K562 (cell line): Measurements from ENCODE around the gene SLIT1. TPM values are rescaled to one million over a fixed set of nuclear protein-coding genes. Genes with fewer than 3 reads are reported as not detected.

Experiments used
- RFX1 ChIP-seq: fragments of 450-650 bp; IDR thresholded peaks from 2 replicates; pipeline ENCODE4 v1.6.1; 2016; ENCODE audit warnings: mild to moderate bottlenecking, moderate library complexity
- polyA plus RNA-seq, 8 experiments: library from polyadenylated mRNA; depleted of rRNA in 4 of 8; stranded (reverse) in 5 of 8; unstranded in 3 of 8; fragments of >200 nt; fragmentation: Nextera tagmentation in 2 of 8; fragmentation: Illumina TruSeq in 1 of 8; extraction: Ambion mirVana in 2 of 8; extraction: Trizol in 1 of 8; gene quantifications; 2 replicates each; pipeline versions ENCODE4 v1.2.1 to v1.2.3, GENCODE V29; 2011 to 2014; ENCODE audit warnings: inconsistent platforms in 1 of 8, missing spikeins in 1 of 8
- total RNA-seq, 7 experiments: library from RNA; depleted of rRNA in 6 of 7; stranded (reverse); fragments of >200 nt in 6 of 7; fragmentation: Illumina TruSeq in 2 of 7; extraction: Trizol in 2 of 7; gene quantifications; 2 replicates each; pipeline versions ENCODE4 v1.2.1 to v1.2.3, GENCODE V29; 2011 to 2021; ENCODE audit warnings: low replicate concordance in 1 of 7
- TF ChIP-seq, protein P1 (sequence below): fragments of 450-650 bp; IDR thresholded peaks from 2 replicates; pipeline ENCODE4 v1.6.1; 2014; ENCODE audit warnings: low read depth, mild to moderate bottlenecking, moderate library complexity, borderline replicate concordance
- TF ChIP-seq, protein P2 (sequence below): fragments of 450-650 bp; formaldehyde crosslinking; IDR thresholded peaks from 2 replicates; pipeline ENCODE4 v1.4.0; 2022; ENCODE audit warnings: missing genetic modification characterization
- TF ChIP-seq, protein P3 (sequence below), 3 experiments: IDR thresholded peaks in 2 of 3; conservative IDR thresholded peaks in 1 of 3; 2 replicates each; pipeline ENCODE4 v1.5.1; 2011 to 2012; ENCODE audit warnings: low read length in 3 of 3, mild to moderate bottlenecking in 3 of 3, control low read depth in 2 of 3, improper control_type of control experiment in 1 of 3, inconsistent platforms in 1 of 3, low read depth in 1 of 3, mixed read lengths in 1 of 3, moderate library complexity in 1 of 3; ENCODE audit not compliant: insufficient read depth in 2 of 3

Gene SLIT1
- total and polyA plus RNA-seq, 9 of the 15 experiments (the other 6 are each of a cell fraction or from before 2014, with no cell fraction given): 0.01 to 0.11 (median 0.04) TPM; not detected in 3

DNA sequence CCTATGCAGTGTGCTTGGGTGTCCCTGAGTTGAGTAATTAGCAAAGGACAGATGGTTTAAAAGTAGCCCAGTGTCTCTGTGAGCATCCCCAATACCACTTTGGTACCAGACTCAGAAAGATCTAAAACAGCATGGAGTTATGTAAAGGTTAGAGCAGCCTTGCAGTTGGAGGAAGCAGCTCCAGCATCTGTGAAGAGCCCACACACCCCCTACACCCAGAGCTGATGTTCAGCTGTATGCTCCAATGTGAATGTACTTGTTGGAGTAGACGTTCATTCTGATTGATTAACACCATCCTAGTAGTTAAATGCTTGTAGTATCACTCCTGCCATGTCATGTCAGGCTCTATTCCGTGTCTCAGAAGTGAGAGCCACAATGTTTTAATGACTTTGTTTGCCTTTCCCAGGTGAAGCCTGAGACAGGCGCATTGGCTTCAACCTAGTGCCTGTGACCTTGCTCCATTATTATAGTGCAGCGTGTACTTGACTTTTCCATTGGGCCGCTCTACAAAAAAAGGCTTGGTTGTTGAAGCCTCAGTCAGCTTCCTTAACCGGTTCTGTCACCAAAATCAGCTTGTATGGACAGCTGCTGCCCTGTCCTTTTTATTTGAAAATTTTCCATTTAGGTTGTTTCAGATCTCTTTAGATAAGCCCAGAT lies 199.4 kb downstream of the SLIT1 start (continued):
- TF ChIP-seq, protein P1, sequence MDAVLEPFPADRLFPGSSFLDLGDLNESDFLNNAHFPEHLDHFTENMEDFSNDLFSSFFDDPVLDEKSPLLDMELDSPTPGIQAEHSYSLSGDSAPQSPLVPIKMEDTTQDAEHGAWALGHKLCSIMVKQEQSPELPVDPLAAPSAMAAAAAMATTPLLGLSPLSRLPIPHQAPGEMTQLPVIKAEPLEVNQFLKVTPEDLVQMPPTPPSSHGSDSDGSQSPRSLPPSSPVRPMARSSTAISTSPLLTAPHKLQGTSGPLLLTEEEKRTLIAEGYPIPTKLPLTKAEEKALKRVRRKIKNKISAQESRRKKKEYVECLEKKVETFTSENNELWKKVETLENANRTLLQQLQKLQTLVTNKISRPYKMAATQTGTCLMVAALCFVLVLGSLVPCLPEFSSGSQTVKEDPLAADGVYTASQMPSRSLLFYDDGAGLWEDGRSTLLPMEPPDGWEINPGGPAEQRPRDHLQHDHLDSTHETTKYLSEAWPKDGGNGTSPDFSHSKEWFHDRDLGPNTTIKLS: no peak
- TF ChIP-seq, protein P2, sequence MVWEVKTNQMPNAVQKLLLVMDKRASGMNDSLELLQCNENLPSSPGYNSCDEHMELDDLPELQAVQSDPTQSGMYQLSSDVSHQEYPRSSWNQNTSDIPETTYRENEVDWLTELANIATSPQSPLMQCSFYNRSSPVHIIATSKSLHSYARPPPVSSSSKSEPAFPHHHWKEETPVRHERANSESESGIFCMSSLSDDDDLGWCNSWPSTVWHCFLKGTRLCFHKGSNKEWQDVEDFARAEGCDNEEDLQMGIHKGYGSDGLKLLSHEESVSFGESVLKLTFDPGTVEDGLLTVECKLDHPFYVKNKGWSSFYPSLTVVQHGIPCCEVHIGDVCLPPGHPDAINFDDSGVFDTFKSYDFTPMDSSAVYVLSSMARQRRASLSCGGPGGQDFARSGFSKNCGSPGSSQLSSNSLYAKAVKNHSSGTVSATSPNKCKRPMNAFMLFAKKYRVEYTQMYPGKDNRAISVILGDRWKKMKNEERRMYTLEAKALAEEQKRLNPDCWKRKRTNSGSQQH: no peak
- TF ChIP-seq, protein P3, sequence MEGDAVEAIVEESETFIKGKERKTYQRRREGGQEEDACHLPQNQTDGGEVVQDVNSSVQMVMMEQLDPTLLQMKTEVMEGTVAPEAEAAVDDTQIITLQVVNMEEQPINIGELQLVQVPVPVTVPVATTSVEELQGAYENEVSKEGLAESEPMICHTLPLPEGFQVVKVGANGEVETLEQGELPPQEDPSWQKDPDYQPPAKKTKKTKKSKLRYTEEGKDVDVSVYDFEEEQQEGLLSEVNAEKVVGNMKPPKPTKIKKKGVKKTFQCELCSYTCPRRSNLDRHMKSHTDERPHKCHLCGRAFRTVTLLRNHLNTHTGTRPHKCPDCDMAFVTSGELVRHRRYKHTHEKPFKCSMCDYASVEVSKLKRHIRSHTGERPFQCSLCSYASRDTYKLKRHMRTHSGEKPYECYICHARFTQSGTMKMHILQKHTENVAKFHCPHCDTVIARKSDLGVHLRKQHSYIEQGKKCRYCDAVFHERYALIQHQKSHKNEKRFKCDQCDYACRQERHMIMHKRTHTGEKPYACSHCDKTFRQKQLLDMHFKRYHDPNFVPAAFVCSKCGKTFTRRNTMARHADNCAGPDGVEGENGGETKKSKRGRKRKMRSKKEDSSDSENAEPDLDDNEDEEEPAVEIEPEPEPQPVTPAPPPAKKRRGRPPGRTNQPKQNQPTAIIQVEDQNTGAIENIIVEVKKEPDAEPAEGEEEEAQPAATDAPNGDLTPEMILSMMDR (IDR thresholded peaks at IDR 0.05 in 2 of 3, conservative IDR thresholded peaks at IDR 0.05 in 1 of 3; ENCODE audit: insufficient read depth in 2 of 3, low read depth in 1 of 3, low read length in 3 of 3): no peak
- no peak for TF ChIP-seq RFX1
